PFSK-1 (cell line): ENCODE data around the gene HABP2.

Experiments
- FOXP2 ChIP-seq: optimal IDR thresholded peaks from 2 replicates; pipeline ENCODE3; 2011; ENCODE audit warnings: borderline replicate concordance, control low read depth, inconsistent platforms; ENCODE audit not compliant: insufficient read depth; ENCODE audit errors: extremely low read length, extremely low read depth
- POLR2AphosphoS5 ChIP-seq: IDR thresholded peaks from 2 replicates; pipeline ENCODE4 v1.6.1; 2012; ENCODE audit warnings: low read depth, mild to moderate bottlenecking, control low read depth, low read length, moderate library complexity
- REST ChIP-seq, 2 experiments: IDR thresholded peaks; 2 replicates each; pipeline versions ENCODE4 v1.6.1 to v1.8.0; 2011 to 2012; ENCODE audit warnings: low read depth in 2 of 2, low read length in 2 of 2, control low read depth in 1 of 2, inconsistent platforms in 1 of 2, mild to moderate bottlenecking in 1 of 2, moderate library complexity in 1 of 2; ENCODE audit not compliant: insufficient read depth in 1 of 2
- SIN3A ChIP-seq: IDR thresholded peaks from 2 replicates; pipeline ENCODE4 v1.6.1; 2012; ENCODE audit warnings: mild to moderate bottlenecking, low read length, moderate library complexity, borderline replicate concordance; ENCODE audit not compliant: insufficient read depth
- TAF1 ChIP-seq: IDR thresholded peaks from 2 replicates; pipeline ENCODE4 v1.6.1; 2012; ENCODE audit warnings: low read length, control low read depth, borderline replicate concordance; ENCODE audit not compliant: insufficient read depth

GRCh38 chr10:113604572-113604971 is 51.7 kb downstream of the HABP2 start:
- TF ChIP-seq POLR2AphosphoS5 (no peak), REST (IDR thresholded peaks at IDR 0.05; ENCODE audit: insufficient read depth in 1 of 2, low read depth in 2 of 2, low read length in 2 of 2) (no peak), TAF1 (no peak), SIN3A (no peak), FOXP2 (no peak)
